Effector memory CD4-positive, alpha-beta T cell (primary cell): ENCODE measurements around the gene ZBTB7B.
A peak's percentile ranks its signal among the peaks of the same experiment; 100 is the strongest.

Experiments
- DNase-seq, 3 donors: peaks; one replicate each; pipeline ENCODE4 v3.0.0-alpha.2; 2020
- H3K27ac ChIP-seq: 2 replicates; pipeline ENCODE4 v1.7.0; 2013; ENCODE audit warnings: mild to moderate bottlenecking, low read length, moderate library complexity; ENCODE audit not compliant: insufficient read depth, poor library complexity, severe bottlenecking
- H3K27me3 ChIP-seq: replicated peaks from 2 replicates; pipeline ENCODE4 v1.7.0; 2013; ENCODE audit warnings: mild to moderate bottlenecking, low read length; ENCODE audit not compliant: insufficient read depth, control insufficient read depth, poor library complexity, severe bottlenecking
- H3K36me3 ChIP-seq: 2 replicates; pipeline ENCODE4 v1.7.0; 2013; ENCODE audit warnings: mild to moderate bottlenecking, low read length, moderate library complexity; ENCODE audit not compliant: control insufficient read depth, insufficient read depth
- H3K4me1 ChIP-seq: 2 replicates; pipeline ENCODE4 v1.7.0; 2013; ENCODE audit warnings: low read length, mild to moderate bottlenecking; ENCODE audit not compliant: control insufficient read depth, insufficient read depth, poor library complexity, severe bottlenecking
- H3K4me3 ChIP-seq: 2 replicates; pipeline ENCODE4 v1.7.0; 2013; ENCODE audit warnings: low read length, low read depth, mild to moderate bottlenecking; ENCODE audit not compliant: insufficient read depth, poor library complexity, severe bottlenecking
- H3K9me3 ChIP-seq: 2 replicates; pipeline ENCODE4 v1.7.0; 2013; ENCODE audit warnings: mild to moderate bottlenecking, low read length, moderate library complexity; ENCODE audit not compliant: control insufficient read depth

The ZBTB7B gene

GRCh38 chr1:154959426-154959780 is 43.2 kb upstream of the ZBTB7B start:
- no peak for DNase-seq
- peaks cover 31% of the 10 kb centered on the region for H3K36me3 ChIP-seq
- no peaks in the 10 kb centered on the region for H3K27me3 ChIP-seq
- H3K4me1 ChIP-seq: peaks cover 33% of the 10 kb centered on the region
- H3K27ac ChIP-seq: peak overlapping the region; percentile 20
- no peaks in the 10 kb centered on the region for H3K9me3 ChIP-seq
- no peak overlapping the region for H3K4me3 ChIP-seq

- no peaks in the 10 kb centered on the region for H3K27me3 ChIP-seq
- H3K4me1 ChIP-seq: peaks cover 27% of the 10 kb centered on the region
- DNase-seq: no peak
- H3K4me3 ChIP-seq: peak overlapping the region; percentile 80
- H3K9me3 ChIP-seq: no peaks in the 10 kb centered on the region
- peaks cover 41% of the 10 kb centered on the region for H3K36me3 ChIP-seq
- peak overlapping the region; percentile 96 for H3K27ac ChIP-seq
Measured at GRCh38 chr1:154960446-154961136, 42.0 kb upstream of the ZBTB7B start.

- Histone ChIP-seq H3K27me3 (no peaks in the 10 kb centered on the region), H3K4me1 (peaks cover 19% of the 10 kb centered on the region), H3K36me3 (peaks cover 50% of the 10 kb centered on the region)
Measured at GRCh38 chr1:154961207-154962155, 41.1 kb upstream of the ZBTB7B start, which contains the start of gene PYGO2. Gene PYGO2 (minus strand): TSS chr1:154961782. CDS start chr1:154961576, 206 bp downstream.

GRCh38 chr1:154962156-154962749 is 40.3 kb upstream of the ZBTB7B start:
- H3K27me3 ChIP-seq: no peaks in the 10 kb centered on the region
- H3K27ac ChIP-seq: peak overlapping the region; percentile 96
- DNase-seq: no peak
- H3K4me1 ChIP-seq: peaks cover 15% of the 10 kb centered on the region
- H3K4me3 ChIP-seq: peak overlapping the region; percentile 80
- H3K36me3 ChIP-seq: peaks cover 57% of the 10 kb centered on the region
- no peaks in the 10 kb centered on the region for H3K9me3 ChIP-seq

More at GRCh38 chr1:154961207-154962155, 41.1 kb upstream of the ZBTB7B start, which contains the start of gene PYGO2:
- Histone ChIP-seq H3K27ac (peak within 1 kb of the TSS; percentile 96), H3K9me3 (no peaks in the 10 kb centered on the region), H3K4me3 (peak within 1 kb of the TSS; percentile 80)
- DNase-seq: peak; percentile 71 to 79 (median 77)

GRCh38 chr1:154962795-154963330 is 39.7 kb upstream of the ZBTB7B start:
- Histone ChIP-seq H3K4me3 (no peak overlapping the region), H3K9me3 (no peaks in the 10 kb centered on the region), H3K27me3 (no peaks in the 10 kb centered on the region), H3K36me3 (peaks cover 61% of the 10 kb centered on the region), H3K27ac (peak overlapping the region; percentile 96), H3K4me1 (peaks cover 15% of the 10 kb centered on the region)
- no peak for DNase-seq

- no peaks in the 10 kb centered on the region for H3K9me3 ChIP-seq
- H3K27ac ChIP-seq: no peak overlapping the region
- peaks cover 15% of the 10 kb centered on the region for H3K4me1 ChIP-seq
- DNase-seq: no peak
- no peaks in the 10 kb centered on the region for H3K27me3 ChIP-seq
- no peak overlapping the region for H3K4me3 ChIP-seq
- peaks cover 59% of the 10 kb centered on the region for H3K36me3 ChIP-seq
Measured at GRCh38 chr1:154963643-154964042, 39.0 kb upstream of the ZBTB7B start.

- H3K27ac ChIP-seq: no peak overlapping the region
- peaks cover 53% of the 10 kb centered on the region for H3K36me3 ChIP-seq
- DNase-seq: no peak
- H3K27me3 ChIP-seq: no peaks in the 10 kb centered on the region
- H3K4me1 ChIP-seq: peaks cover 15% of the 10 kb centered on the region
- no peak overlapping the region for H3K4me3 ChIP-seq
- H3K9me3 ChIP-seq: no peaks in the 10 kb centered on the region
Measured at GRCh38 chr1:154964359-154964758, 38.2 kb upstream of the ZBTB7B start.

- no peak overlapping the region for H3K27ac ChIP-seq
- DNase-seq: no peak
- H3K36me3 ChIP-seq: peaks cover 61% of the 10 kb centered on the region
- peaks cover 8% of the 10 kb centered on the region for H3K4me1 ChIP-seq
- H3K4me3 ChIP-seq: no peak overlapping the region
- H3K9me3 ChIP-seq: no peaks in the 10 kb centered on the region
- H3K27me3 ChIP-seq: no peaks in the 10 kb centered on the region
Measured at GRCh38 chr1:154966111-154966510, 36.5 kb upstream of the ZBTB7B start.

GRCh38 chr1:154967331-154967950 is 35.2 kb upstream of the ZBTB7B start:
- no peak overlapping the region for H3K4me3 ChIP-seq

More at GRCh38 chr1:154967331-154967950, 35.2 kb upstream of the ZBTB7B start:
- Histone ChIP-seq H3K9me3 (no peaks in the 10 kb centered on the region), H3K27me3 (no peaks in the 10 kb centered on the region), H3K27ac (no peak overlapping the region), H3K4me1 (peaks cover 7% of the 10 kb centered on the region), H3K36me3 (peaks cover 61% of the 10 kb centered on the region)
- DNase-seq: no peak
